G401.6 (cell line): ENCODE measurements around the gene EML1.

Experiments used
- FAIRE-seq: peaks from 2 replicates; lab custom pipeline; 2012; peaks lifted over from hg19 to GRCh38; lab: Jason Lieb, UNC

Gene EML1, protein sequence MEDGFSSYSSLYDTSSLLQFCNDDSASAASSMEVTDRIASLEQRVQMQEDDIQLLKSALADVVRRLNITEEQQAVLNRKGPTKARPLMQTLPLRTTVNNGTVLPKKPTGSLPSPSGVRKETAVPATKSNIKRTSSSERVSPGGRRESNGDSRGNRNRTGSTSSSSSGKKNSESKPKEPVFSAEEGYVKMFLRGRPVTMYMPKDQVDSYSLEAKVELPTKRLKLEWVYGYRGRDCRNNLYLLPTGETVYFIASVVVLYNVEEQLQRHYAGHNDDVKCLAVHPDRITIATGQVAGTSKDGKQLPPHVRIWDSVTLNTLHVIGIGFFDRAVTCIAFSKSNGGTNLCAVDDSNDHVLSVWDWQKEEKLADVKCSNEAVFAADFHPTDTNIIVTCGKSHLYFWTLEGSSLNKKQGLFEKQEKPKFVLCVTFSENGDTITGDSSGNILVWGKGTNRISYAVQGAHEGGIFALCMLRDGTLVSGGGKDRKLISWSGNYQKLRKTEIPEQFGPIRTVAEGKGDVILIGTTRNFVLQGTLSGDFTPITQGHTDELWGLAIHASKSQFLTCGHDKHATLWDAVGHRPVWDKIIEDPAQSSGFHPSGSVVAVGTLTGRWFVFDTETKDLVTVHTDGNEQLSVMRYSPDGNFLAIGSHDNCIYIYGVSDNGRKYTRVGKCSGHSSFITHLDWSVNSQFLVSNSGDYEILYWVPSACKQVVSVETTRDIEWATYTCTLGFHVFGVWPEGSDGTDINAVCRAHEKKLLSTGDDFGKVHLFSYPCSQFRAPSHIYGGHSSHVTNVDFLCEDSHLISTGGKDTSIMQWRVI

DNA sequence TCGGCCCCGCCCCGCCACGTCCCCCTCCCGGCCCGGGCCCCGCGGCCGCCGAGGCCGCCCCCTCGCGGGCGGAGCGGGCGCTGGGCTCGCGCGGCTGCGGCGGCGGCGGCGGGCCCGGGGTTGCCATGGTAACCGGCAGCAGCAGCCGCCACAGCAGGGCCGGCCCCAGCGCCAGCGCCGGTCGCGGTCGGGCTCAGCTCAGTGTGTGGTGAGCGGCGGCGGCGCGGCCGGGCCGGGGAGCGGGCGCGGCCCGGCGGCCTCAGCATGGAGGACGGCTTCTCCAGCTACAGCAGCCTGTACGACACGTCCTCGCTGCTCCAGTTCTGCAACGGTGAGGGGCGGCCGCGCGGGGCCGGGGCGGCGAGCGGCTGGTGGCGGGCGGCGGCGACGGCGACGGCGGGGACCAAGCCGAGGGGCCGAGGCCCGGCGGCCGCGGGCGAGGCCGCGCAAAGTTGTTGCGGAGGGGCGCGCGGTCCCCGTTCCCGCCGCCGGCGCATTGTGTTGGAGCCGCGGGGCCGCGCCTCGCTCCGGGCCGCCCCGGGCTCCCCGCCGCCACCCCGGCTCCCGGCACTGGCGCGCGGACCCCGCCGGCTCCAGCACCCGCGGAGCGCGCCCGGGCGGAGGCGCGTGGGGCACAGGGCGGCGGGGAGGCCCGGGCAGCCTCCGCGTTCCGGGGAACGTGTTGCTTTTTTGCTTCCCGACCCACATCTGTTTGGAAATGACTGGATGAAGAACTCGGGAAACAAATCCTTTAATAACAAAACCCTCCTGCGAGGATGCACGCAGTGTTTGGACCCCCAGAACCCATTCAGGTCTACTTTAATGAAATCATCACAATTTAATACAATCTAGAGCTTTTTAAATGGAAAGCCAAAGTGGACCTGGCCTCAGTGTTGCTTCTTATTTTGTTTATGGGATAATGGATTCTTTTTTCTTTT is at the start of gene EML1:
TSS of gene EML1 (plus strand) at position 201 of the 938 bp plus-strand sequence. CDS start at position 265, 64 bp downstream.
- no peak for FAIRE-seq

DNA sequence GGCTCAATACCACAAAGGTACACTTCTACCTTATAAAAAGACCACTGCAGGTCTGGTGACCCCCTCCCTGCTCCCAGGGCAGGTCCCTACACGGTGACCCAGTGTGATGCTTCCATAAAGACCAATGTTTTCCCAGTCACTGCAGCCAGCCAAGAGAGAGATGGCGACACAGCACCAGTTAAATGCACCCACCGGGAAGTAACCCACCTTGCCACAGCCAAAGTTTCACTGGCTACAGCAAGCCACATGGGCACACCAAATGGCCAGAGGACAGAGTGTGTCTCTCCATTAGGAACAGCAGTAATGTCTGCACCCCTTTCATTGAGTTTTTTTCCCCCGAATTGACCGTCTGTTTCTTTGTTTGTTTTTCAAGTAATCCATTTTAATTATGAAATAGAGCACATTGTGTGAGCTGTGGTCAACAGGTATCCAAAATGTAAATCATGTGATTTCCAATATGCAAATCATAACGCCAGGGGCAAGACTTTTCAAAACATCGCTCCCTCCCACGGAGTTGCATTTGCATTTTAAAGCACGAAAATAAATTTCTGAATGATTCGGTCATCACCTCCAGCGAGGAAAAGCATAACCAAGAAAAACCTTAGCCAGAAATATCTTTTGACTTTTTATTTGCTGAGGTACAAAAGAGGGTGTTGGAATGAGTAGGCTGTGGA is 48.9 kb upstream of the EML1 start:
- FAIRE-seq: peak; percentile 55

DNA sequence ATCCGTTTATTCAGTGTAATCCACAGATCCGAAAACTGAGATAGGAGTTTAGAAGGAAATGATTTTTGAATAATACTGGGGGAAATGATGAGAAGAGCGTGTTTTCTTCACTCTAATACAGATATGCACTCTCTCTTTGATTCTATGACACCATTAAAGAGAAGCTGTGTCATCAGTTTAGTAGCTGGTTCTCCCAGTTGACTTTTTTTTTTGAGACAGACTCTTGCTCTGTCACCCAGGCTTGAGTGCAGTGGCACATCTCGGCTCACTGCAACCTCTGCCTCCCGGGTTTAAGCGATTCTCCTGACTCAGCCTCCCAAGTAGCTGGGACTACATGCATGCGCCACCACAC is 48.4 kb upstream of the EML1 start:
- no peak for FAIRE-seq

- no peak for FAIRE-seq
Measured at GRCh38 chr14:99745307-99745951, 47.8 kb upstream of the EML1 start.

GRCh38 chr14:99747167-99747566 is 46.0 kb upstream of the EML1 start:
- FAIRE-seq: no peak

DNA sequence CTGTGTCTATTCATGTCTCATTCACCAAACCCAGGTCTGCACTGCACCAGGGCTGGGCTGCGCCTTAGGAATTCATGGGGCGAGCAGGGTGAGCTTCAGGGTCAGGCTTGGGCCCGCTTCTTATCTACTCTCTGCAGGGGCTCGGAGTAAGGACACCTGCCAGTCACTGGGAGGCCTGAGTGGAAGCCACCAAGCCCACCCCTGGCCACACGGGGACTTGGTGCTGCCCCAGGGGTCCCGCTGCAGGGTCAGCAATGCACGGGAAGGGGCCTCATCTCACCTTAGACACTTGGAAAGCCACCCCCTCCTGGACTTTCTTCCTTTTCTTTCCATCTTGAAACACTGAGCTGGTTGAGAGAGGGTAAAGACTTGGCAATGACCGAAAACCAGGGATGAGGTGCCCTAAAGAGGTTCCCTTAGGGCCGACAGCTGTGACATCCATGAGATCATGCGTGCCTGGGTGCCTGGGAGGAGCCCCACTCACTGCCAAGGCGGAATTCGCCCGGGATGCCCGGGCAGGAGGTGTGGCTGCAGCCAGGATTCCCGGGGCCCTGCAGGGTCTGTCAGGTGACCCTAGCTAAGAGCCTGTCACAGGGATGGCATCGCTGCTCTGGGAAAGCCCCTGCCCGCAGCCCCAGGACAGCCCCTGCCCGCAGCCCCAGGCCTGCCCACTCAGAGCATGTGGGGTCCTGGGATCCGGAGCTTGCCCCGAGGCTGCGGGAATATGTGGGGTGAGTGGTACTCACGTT is 45.5 kb upstream of the EML1 start:
- FAIRE-seq: no peak

DNA sequence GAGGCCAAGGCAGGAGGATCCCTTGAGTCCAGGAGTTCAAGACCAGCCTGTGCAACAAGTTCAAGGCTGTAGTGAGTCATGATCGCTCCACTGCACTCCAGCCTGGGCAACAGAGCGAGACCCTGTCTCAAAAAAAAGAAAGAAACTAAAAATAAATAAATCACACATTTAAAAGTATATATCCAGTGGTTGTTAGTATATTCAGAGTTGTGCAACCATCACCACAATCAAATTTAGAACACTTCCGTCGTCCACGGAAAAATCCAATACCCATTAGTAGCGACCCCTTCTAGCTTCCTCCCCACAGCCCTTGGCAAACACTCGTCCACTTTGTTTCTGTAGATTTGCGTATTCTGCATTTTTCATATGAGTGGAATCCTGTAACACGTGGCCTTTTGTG is 44.7 kb upstream of the EML1 start:
- FAIRE-seq: no peak

- no peak for FAIRE-seq
Measured at GRCh38 chr14:99749142-99749541, 44.1 kb upstream of the EML1 start.

DNA sequence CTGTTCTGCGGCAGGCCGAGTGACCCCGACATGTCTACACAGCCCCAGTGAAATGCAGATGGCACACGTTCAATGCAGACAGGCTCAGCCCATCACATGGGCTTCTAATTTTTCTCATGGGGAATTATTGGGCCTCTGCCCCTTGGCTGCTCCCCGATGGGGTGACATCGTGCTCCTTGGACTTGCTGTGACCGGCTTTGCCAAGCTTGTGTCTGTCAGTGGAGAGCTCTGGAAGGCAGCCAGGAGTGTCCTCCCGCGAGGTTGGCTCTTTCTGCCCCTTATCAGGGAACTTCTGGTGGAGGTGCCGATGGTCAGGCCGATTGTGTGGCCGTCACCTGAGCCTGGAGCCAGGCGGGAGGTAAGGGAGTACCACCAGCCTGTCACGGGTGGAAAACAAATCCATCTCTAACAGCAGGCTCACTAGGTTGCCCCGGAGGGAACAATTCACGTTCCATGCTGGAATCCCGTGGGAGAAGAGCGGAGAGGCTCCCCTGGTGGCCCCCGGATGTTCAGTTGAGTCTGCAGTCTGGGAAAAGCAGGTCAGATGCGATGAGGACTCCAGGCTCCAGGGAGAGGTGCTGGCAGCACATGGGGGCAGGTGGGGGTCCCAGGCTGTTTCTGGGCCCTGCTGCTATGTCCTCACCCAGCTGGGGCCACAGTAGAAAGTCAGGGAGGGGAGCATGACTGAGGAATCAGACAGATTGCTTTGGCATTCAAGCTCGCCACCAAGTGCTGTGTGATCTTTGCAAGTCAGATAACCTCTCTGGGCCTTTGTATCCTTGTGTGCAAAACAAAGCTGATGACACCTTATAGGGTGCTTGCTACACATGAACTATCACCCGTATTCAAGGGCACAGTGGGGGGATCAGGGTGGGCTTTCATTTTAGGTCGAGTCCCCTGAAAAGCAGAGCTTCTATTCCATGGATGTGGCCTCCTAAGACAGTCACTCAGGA is 43.2 kb upstream of the EML1 start:
- FAIRE-seq: no peak

DNA sequence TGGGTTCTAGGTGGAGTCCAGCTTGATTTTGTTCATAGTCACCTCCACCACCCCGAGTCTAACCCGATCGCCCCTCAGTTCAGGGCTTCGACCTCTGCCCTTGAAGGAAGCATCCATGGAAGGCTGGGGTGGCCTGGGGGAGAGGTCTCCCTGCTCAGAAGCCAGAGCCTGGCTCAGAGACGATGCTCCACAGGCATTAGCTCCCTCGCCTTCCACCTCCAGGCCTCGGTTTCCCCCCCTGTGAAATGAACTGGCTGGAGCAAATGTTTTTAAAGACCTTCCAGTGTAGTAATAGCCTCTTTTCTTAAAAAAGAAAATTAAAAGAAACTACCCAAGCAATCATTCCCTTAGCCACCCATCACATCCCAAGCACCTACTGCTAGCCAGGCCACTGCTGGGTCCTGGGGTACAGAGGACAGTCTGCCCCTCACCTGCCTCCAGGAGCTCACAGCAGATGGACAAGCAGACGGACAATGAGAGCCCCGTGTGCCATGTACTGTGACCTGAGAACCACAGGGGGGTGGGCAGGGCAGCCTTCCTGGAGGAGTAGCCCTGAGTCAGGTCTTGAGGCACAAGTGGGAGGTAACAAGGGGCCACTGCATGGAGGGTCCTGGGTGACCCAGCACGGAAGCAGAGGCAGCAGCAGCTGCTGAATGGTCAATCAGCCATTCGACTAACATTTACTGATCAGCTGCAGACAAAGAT is 42.3 kb upstream of the EML1 start:
- FAIRE-seq: no peak

GRCh38 chr14:99751539-99752485 is 41.4 kb upstream of the EML1 start:
- FAIRE-seq: no peak

GRCh38 chr14:99752486-99753121 is 40.6 kb upstream of the EML1 start:
- FAIRE-seq: peak; percentile 85

- no peak for FAIRE-seq
Measured at GRCh38 chr14:99753225-99754140, 39.7 kb upstream of the EML1 start.

DNA sequence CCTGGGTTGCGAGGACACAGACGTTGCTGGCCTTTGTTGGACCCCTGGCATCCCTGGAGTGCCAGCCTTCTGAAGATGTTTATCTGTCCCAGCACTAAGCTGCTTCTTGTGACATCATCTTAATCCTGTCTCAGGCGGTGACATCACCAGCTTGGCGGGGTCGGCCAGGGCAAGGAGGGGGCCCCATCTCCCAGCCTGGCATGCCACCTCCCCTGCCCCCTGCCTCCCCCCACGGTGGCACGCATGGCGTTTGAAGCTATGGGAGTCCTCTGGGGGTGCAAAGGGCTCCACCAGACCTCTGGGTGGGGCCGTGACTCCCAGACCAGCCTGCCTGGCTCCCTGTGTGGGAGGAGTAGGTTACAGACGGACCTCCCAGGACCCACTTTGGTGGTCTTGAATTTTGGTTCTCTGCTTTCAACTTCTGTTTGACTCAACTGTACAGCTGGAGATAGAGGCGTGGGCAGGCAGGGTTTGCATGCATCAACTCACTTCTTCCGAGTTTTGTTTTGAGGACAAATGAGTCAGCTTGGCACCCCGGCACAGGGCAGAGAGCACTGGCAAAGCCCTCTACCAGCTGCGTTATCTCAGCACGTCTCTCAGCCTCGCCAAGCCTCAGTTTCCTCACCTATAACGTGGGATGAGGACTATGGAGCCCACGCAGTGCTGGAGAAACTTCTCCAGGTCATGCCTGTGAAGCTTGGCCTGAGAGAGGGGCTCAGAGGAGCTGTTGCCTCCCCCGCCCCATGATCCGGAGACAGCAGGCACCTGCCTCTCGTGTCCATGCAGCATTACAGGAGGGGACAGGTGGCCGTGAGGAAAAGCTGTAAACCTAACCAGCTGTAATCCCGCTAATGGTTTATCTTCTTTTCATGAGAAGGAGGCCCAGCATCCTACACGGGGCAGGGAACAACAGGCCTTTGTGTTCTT is 38.8 kb upstream of the EML1 start:
- no peak for FAIRE-seq

GRCh38 chr14:99755068-99755405 is 38.2 kb upstream of the EML1 start:
- no peak for FAIRE-seq
